Right hindlimb (tissue), 1 donor: ENCODE data around the gene RASGRP3.

ENCODE experiments used
- DNase-seq: peaks from one replicate; pipeline ENCODE4 v3.0.0-alpha.2; 2018

RASGRP3 gene

GRCh38 chr2:33588232-33588631 is 111.8 kb downstream of the RASGRP3 start:
- DNase-seq: no peak

GRCh38 chr2:33589444-33589843 is 113.0 kb downstream of the RASGRP3 start:
- DNase-seq: no peak

- no peak for DNase-seq
Observed at GRCh38 chr2:33595385-33595784, 118.9 kb downstream of the RASGRP3 start.

- DNase-seq: no peak
Observed at GRCh38 chr2:33597026-33597425, 120.6 kb downstream of the RASGRP3 start.

GRCh38 chr2:33598561-33599174 is 122.2 kb downstream of the RASGRP3 start:
- peak; percentile 49 for DNase-seq

GRCh38 chr2:33599175-33599942 is 122.9 kb downstream of the RASGRP3 start, which contains the start of gene FAM98A:
Gene FAM98A (minus strand): TSS chr2:33599299. CDS start chr2:33599221, 78 bp downstream.
- DNase-seq: peak; percentile 100

- DNase-seq: no peak
Observed at GRCh38 chr2:33599943-33600192, 123.4 kb downstream of the RASGRP3 start.

GRCh38 chr2:33602201-33602830 is 125.9 kb downstream of the RASGRP3 start:
- DNase-seq: no peak

- DNase-seq: no peak
Observed at GRCh38 chr2:33603416-33603815, 127.0 kb downstream of the RASGRP3 start.

- no peak for DNase-seq
Observed at GRCh38 chr2:33605056-33605455, 128.6 kb downstream of the RASGRP3 start.

GRCh38 chr2:33606100-33606499 is 129.7 kb downstream of the RASGRP3 start:
- DNase-seq: no peak

- no peak for DNase-seq
Observed at GRCh38 chr2:33606622-33607021, 130.2 kb downstream of the RASGRP3 start.

GRCh38 chr2:33607251-33607721 is 130.8 kb downstream of the RASGRP3 start:
- no peak for DNase-seq

- DNase-seq: no peak
Observed at GRCh38 chr2:33607905-33608304, 131.5 kb downstream of the RASGRP3 start.

GRCh38 chr2:33614190-33614589 is 137.7 kb downstream of the RASGRP3 start:
- no peak for DNase-seq
